NCI-H748 treated with DMSO at 0.1 percent for 48 hours (cell line): Measurements from ENCODE around the gene SRP68.

Experiments
- DNase-seq: peaks from one replicate; lab custom pipeline; 2025; lab: John Stamatoyannopoulos, UW

SRP68 gene

DNA sequence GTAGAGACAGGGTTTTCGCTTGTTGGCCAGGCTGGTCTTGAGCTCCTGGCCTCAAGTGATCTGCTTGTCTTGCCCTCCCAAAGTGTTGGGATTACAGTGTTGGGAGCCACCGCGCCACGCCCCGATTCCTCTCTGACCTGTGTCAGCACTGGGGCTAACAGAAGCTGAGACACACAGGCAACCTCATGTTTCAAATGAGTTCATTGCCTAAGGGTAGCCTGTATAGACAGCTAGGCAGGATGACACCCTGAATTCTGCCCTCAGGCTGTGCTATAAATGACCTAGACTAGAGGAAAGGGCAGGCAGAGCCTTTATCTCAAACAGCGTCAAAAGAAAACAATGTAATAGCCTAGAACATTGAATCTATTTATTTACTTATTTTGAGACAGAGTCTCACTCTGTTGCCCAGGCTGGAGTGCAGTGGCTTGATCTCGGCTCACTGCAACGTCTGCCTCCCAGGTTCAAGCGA, 74.0 kb downstream of the SRP68 start:
- no peak for DNase-seq

DNA sequence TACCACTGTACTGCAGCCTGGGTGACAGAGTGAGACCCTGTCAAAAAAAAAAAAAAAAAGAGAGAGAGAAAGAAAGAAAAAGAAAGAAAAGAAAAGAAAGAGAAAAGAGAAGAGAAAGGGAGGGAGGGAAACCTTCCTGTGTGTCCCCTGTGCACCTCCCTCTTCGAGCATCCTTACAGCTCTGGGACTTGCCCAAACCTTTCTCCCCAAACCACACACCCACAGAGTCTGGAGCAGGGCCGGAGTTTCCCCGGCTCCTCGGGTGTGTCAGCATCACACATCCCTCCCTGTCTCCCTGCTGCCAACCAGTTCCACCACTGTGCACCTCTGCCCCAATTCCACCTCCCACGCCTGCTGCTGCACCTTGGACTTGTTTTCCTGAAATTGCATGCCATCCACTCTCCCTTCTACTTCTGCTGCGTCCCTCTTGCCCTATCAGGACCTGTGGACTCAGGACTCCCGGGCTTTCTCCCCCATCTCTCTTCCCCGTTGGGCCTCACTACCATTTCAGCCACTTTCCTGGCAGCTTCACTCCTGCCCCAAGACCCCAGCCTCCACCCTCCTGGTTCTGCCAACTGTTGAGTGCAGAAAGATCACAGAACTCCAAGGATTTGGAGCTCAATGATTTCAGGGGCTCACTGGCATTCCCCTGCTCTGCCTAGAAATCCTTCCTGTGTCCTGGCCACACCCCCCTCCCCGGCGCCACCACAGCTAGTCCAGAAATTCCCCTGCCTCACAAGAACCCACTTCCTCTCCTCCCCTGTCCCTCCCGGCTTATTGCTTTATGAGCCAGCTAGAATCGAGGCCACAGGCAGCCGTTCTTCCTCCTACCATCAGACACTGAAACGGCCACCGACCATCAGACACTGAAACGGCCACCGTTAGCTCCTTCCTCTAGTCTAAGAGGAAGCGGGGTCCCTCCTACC, 75.4 kb downstream of the SRP68 start:
- DNase-seq: no peak

- no peak for DNase-seq
Observed at GRCh38 chr17:75995385-75995925, 76.9 kb downstream of the SRP68 start.

DNA sequence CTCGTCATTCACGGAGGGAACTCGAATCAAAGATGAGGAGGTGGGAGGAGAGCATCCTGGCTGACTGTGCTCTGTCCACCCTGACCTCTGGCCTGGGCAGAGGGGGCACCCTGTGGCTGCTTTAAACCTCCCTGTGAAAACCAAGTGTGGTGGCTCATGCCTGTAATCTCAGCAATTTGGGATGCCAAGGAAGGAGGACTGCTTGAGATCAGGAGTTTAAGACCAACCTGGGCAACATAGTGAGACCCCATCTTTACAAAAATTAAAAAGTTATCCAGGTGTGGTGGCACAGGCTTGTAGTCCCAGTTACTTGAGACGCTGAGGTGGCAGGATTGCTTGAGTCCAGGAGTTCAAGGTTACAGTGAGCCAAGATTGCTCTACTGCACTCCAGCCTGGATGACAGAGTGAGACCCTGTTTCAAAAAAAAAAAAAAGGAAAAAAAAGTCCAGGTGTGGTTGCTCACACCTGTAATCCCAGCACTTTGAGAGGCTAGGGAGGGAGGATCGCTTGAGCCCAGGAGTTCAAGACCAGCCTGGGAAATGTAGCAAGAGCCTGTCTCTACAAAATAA, 77.4 kb downstream of the SRP68 start:
- DNase-seq: no peak

DNA sequence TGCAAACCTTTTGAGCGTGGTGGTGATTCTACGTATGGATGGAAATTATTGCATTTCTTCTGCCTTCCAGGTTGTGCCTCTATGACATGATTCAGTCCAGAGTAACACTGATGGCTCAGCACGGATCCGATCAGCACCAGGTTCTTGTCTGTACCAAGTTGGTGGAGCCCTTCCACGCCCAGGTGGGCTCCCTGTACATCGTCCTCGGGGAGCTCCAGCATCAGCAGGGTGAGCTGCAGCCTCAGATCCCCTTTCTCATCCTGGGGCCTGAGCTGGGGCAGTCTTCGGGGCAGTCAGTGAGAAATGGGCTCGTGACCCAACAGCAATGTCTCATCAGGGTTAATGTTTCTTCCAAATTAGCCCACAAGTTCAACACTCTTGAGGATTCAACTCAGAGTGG, 80.9 kb downstream of the SRP68 start:
- DNase-seq: no peak
